HepG2 (cell line): ENCODE measurements around the gene KIAA0319L. TPM values are rescaled to one million over a fixed set of nuclear protein-coding genes. Genes with fewer than 3 reads are reported as not detected.

ENCODE experiments used
- ARID4A ChIP-seq: sonication (generic); formaldehyde crosslinking; IDR thresholded peaks from 2 replicates; pipeline ENCODE4 v1.5.0; 2020; ENCODE audit warnings: mild to moderate bottlenecking, missing genetic modification reagents, borderline replicate concordance
- DDIT3 ChIP-seq: sonication (generic); formaldehyde crosslinking; IDR thresholded peaks from 2 replicates; pipeline ENCODE4 v1.4.0; 2020; ENCODE audit warnings: mild to moderate bottlenecking, missing genetic modification reagents
- GLMP ChIP-seq: sonication (generic); formaldehyde crosslinking; IDR thresholded peaks from 2 replicates; pipeline ENCODE4 v1.9.0; 2021; ENCODE audit warnings: missing genetic modification reagents, mild to moderate bottlenecking, borderline replicate concordance
- JARID2 ChIP-seq: sonication (generic); formaldehyde crosslinking; IDR thresholded peaks from 2 replicates; pipeline ENCODE4 v1.8.1; 2023; ENCODE audit warnings: missing genetic modification reagents, inconsistent platforms; ENCODE audit not compliant: insufficient replicate concordance
- MYC ChIP-seq: sonication (generic); formaldehyde crosslinking; IDR thresholded peaks from 2 replicates; pipeline ENCODE4 v1.9.0; 2021; ENCODE audit warnings: missing genetic modification reagents, borderline replicate concordance
- MYNN ChIP-seq: sonication (generic); formaldehyde crosslinking; IDR thresholded peaks from 2 replicates; pipeline ENCODE4 v1.4.0; 2020; ENCODE audit warnings: mild to moderate bottlenecking, low read depth, missing genetic modification reagents
- NBN ChIP-seq: fragments of 450-650 bp; conservative IDR thresholded peaks from 2 replicates; pipeline ENCODE4 v1.6.1; 2017
- PBX3 ChIP-seq: sonication (generic); formaldehyde crosslinking; IDR thresholded peaks from 2 replicates; pipeline ENCODE4 v1.8.1; 2023; ENCODE audit warnings: missing genetic modification reagents, inconsistent platforms, borderline replicate concordance
- SIX4 ChIP-seq: sonication (generic); formaldehyde crosslinking; IDR thresholded peaks from 2 replicates; pipeline ENCODE4 v1.4.0; 2020; ENCODE audit warnings: missing genetic modification reagents
- SOX13 ChIP-seq, 3 experiments: fragments of 450-650 bp in 1 of 3; sonication (generic) in 1 of 3; formaldehyde crosslinking in 1 of 3; IDR thresholded peaks in 2 of 3; conservative IDR thresholded peaks in 1 of 3; 2 replicates each; pipeline versions ENCODE4 v1.5.0 to v1.6.1; 2016 to 2020; ENCODE audit warnings: antibody characterized with exemption in 1 of 3, mild to moderate bottlenecking in 1 of 3, missing compliant biosample characterization in 1 of 3, missing genetic modification reagents in 1 of 3, moderate library complexity in 1 of 3
- SP1 ChIP-seq, 2 experiments: fragments of 450-650 bp in 1 of 2; sonication (generic) in 1 of 2; formaldehyde crosslinking in 1 of 2; IDR thresholded peaks; 2 replicates each; pipeline versions ENCODE4 v1.4.0 to v1.6.1; 2016 to 2020; ENCODE audit warnings: missing genetic modification reagents in 1 of 2
- YEATS4 ChIP-seq: sonication (generic); formaldehyde crosslinking; IDR thresholded peaks from 2 replicates; pipeline ENCODE4 v1.4.0; 2020; ENCODE audit warnings: missing genetic modification reagents, borderline replicate concordance
- ZC3H13 ChIP-seq: sonication (generic); formaldehyde crosslinking; IDR thresholded peaks from 2 replicates; pipeline ENCODE4 v1.8.1; 2023; ENCODE audit warnings: mild to moderate bottlenecking, missing genetic modification reagents, moderate library complexity
- ZMAT5 ChIP-seq: sonication (generic); formaldehyde crosslinking; IDR thresholded peaks from 2 replicates; pipeline ENCODE4 v1.5.0; 2020; ENCODE audit warnings: mild to moderate bottlenecking, low read depth, missing genetic modification reagents, borderline replicate concordance
- ZNF205 ChIP-seq: IDR thresholded peaks from 2 replicates; pipeline ENCODE4 v1.6.1; 2018; ENCODE audit warnings: missing biosample characterization, missing genetic modification reagents
- ZNF484 ChIP-seq: sonication (generic); formaldehyde crosslinking; IDR thresholded peaks from 2 replicates; pipeline ENCODE4 v1.5.1; 2020; ENCODE audit warnings: mild to moderate bottlenecking, low read depth, missing genetic modification reagents, borderline replicate concordance
- ZNF616 ChIP-seq: sonication (generic); formaldehyde crosslinking; IDR thresholded peaks from 2 replicates; pipeline ENCODE4 v1.5.0; 2020; ENCODE audit warnings: low read depth, mild to moderate bottlenecking, missing genetic modification reagents
- ZNF672 ChIP-seq: sonication (generic); formaldehyde crosslinking; IDR thresholded peaks from 2 replicates; pipeline ENCODE4 v1.8.1; 2022; ENCODE audit warnings: missing genetic modification reagents
- ZNF781 ChIP-seq: sonication (generic); formaldehyde crosslinking; IDR thresholded peaks from 2 replicates; pipeline ENCODE4 v1.5.1; 2020; ENCODE audit warnings: borderline replicate concordance, mild to moderate bottlenecking, missing genetic modification reagents; ENCODE audit errors: not compliant biosample characterization
- polyA plus RNA-seq, 8 experiments: library from polyadenylated mRNA; depleted of rRNA in 3 of 8; stranded (reverse) in 7 of 8; unstranded in 1 of 8; fragments of >200 nt; fragmentation: Illumina TruSeq in 4 of 8; extraction: Trizol in 4 of 8; gene quantifications; 2 replicates each; pipeline versions ENCODE4 v1.2.1 to v1.2.3, GENCODE V29; 2011 to 2016; ENCODE audit warnings: low read depth in 4 of 8, missing spikeins in 1 of 8, mixed read lengths in 1 of 8; ENCODE audit not compliant: insufficient read depth in 1 of 8
- total RNA-seq, 5 experiments: library from RNA; depleted of rRNA; stranded (reverse); fragments of >200 nt; fragmentation: Illumina TruSeq; extraction: Trizol; gene quantifications; 2 replicates each; pipeline ENCODE4 v1.2.3, GENCODE V29; 2016; ENCODE audit warnings: low read depth in 1 of 5

Gene KIAA0319L
- total and polyA plus RNA-seq, 2 of the 13 experiments (the other 11 are each of a cell fraction or from before 2014, with no cell fraction given) = 33.4 to 82.6 TPM

GRCh38 chr1:35557611-35558373, 589 bp upstream of the KIAA0319L start, which contains the start of gene NCDN (continued):
- TF ChIP-seq GLMP (CRISPR knock-in tag) (no peak), SP1 (IDR thresholded peaks at IDR 0.05) (no peak), SP1 (CRISPR knock-in tag; IDR thresholded peaks at IDR 0.05) (peak; percentile 85), ZC3H13 (CRISPR knock-in tag) (peak; percentile 71; the same call in 1 of the 2 replicates), SOX13 (IDR thresholded peaks at IDR 0.05) (no peak), SOX13 (CRISPR knock-in tag; conservative IDR thresholded peaks at IDR 0.05 in 1 of 2, IDR thresholded peaks at IDR 0.05 in 1 of 2) (no peak; a peak in 1 of 4 replicates), ZNF781 (CRISPR knock-in tag) (no peak), MYC (CRISPR knock-in tag) (peak; percentile 83), MYNN (CRISPR knock-in tag) (no peak), ZMAT5 (CRISPR knock-in tag) (no peak), JARID2 (CRISPR knock-in tag) (peak; percentile 77), NBN (no peak), DDIT3 (no peak), SIX4 (CRISPR knock-in tag) (no peak), PBX3 (CRISPR knock-in tag) (peak; percentile 25; the same call in 1 of the 2 replicates), ZNF672 (no peak), ZNF205 (CRISPR knock-in tag) (0 out of 2 replicates have a peak, but pooled peaks have one; percentile 28), YEATS4 (CRISPR knock-in tag) (peak; percentile 57; the same call in 1 of the 2 replicates), ZNF616 (CRISPR knock-in tag) (no peak), ZNF484 (CRISPR knock-in tag) (no peak), ARID4A (CRISPR knock-in tag) (peak; percentile 49; the same call in 1 of the 2 replicates)
